Measurements from ENCODE around the gene ELAVL4. TPM values are rescaled to one million over a fixed set of nuclear protein-coding genes. Genes with fewer than 3 reads are reported as not detected.

Gene ELAVL4
- polyA plus RNA-seq, 3 donors, result not detected

DNA sequence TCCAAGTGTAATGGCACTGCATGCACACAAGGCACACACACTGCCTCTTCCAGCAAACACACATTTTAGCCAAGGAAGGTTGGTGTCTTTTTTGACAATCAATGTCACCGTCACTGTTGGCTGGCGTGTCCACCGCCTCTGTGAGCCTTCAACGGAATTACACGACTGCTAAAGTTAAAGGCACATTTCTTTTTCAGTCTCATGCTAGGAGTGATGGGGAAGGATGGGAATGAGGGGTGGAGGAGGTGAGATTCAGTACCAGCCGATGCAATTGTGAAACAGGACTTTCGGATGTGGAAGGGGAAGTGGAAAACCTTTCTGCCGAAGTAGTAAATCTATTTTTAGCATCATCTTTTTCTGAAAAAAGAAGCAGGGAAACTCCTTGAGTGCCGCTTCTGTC, 1.4 kb downstream of the ELAVL4 start:
- no peaks in the 10 kb centered on the region for H4K20me1 ChIP-seq (ENCODE audit: insufficient read depth, low read length)
- no peak overlapping the region for H2AFZ ChIP-seq (ENCODE audit: insufficient read depth, low read depth, low read length, poor library complexity, severe bottlenecking)
- TF ChIP-seq, protein P1, sequence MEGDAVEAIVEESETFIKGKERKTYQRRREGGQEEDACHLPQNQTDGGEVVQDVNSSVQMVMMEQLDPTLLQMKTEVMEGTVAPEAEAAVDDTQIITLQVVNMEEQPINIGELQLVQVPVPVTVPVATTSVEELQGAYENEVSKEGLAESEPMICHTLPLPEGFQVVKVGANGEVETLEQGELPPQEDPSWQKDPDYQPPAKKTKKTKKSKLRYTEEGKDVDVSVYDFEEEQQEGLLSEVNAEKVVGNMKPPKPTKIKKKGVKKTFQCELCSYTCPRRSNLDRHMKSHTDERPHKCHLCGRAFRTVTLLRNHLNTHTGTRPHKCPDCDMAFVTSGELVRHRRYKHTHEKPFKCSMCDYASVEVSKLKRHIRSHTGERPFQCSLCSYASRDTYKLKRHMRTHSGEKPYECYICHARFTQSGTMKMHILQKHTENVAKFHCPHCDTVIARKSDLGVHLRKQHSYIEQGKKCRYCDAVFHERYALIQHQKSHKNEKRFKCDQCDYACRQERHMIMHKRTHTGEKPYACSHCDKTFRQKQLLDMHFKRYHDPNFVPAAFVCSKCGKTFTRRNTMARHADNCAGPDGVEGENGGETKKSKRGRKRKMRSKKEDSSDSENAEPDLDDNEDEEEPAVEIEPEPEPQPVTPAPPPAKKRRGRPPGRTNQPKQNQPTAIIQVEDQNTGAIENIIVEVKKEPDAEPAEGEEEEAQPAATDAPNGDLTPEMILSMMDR (IDR thresholded peaks at IDR 0.05), result no peak
- peak overlapping the region in 1 of 2 donors; percentile 14 for H3K27ac ChIP-seq (ENCODE audit: low read depth in 1 of 2, low read length in 2 of 2)
- peaks cover 27% of the 10 kb centered on the region for H3K4me1 Mint-ChIP-seq
- H3K36me3 ChIP-seq (replicated peaks in 1 of 2; ENCODE audit: control insufficient read depth in 1 of 2, insufficient read depth in 2 of 2, low read length in 2 of 2), result no peaks in the 10 kb centered on the region
- peak; percentile 2 to 43 (median 6) for DNase-seq
- peaks cover 10 to 24% (median 16%) of the 10 kb centered on the region in 3 donors for H3K27me3 Mint-ChIP-seq (ENCODE audit: low read depth in 3 of 3)
- H3K79me2 ChIP-seq (ENCODE audit: insufficient read depth, low read length), result no peaks in the 10 kb centered on the region
- 2% methylated on average over 8 of the region's 9 CpGs for WGBS (ENCODE audit: insufficient coverage)
- H3K27ac Mint-ChIP-seq, result peak overlapping the region in 5 of 7 donors; percentile 15 to 75 (median 23)
- H3K9me3 Mint-ChIP-seq, result peaks cover 0 to 3% (median 0%) of the 10 kb centered on the region in 7 donors
- peak overlapping the region; percentile 42 to 81 for H3K4me3 Mint-ChIP-seq
- peak overlapping the region in 1 of 3 experiments; percentile 48 for H3K4me3 ChIP-seq (replicated peaks in 1 of 3; ENCODE audit: low read depth in 2 of 3, low read length in 3 of 3)
- H3K27me3 ChIP-seq (ENCODE audit: control insufficient read depth in 2 of 2, insufficient read depth in 2 of 2, low read length in 2 of 2), result peaks cover 2 to 4% of the 10 kb centered on the region in 2 donors
- H3K36me3 Mint-ChIP-seq, result no peaks in the 10 kb centered on the region
- intact Hi-C loops (cut with micrococcal nuclease), result no loop called here
- peak overlapping the region; percentile 59 for H3K4me2 ChIP-seq (replicated peaks; ENCODE audit: extremely low read depth, low read length, poor library complexity, severe bottlenecking)
- peak overlapping the region; percentile 15 for H3K9ac ChIP-seq (ENCODE audit: insufficient read depth, low read length, poor library complexity, severe bottlenecking)
- peaks cover 0 to 4% of the 10 kb centered on the region in 2 donors for H3K9me3 ChIP-seq (replicated peaks in 1 of 2; ENCODE audit: control insufficient read depth in 1 of 2, insufficient read depth in 1 of 2, low read length in 2 of 2)
- H3K4me1 ChIP-seq (ENCODE audit: control insufficient read depth in 1 of 2, insufficient read depth in 2 of 2, low read length in 2 of 2), result peaks cover 21 to 22% of the 10 kb centered on the region in 2 donors

DNA sequence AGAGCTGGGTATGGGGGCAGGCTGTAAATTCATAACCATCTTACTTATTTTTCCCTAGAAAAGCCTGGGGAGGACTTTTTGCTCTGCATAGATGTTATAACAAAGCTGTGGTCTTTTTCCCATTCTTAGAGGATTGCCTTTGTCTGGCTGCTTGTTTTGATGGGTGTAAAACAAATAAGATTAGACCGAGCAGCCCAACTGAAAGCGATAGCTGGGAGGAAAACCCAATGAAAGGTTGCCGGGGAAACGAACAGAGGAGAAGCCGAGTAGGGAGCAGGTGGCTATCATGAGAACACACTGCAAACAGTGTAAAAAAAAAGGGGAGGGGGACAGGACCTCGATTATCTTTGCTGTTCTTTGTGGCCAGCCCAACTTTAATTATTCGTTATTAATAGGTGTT, 1.9 kb downstream of the ELAVL4 start:
- no peaks in the 10 kb centered on the region for H3K36me3 ChIP-seq (replicated peaks in 1 of 2; ENCODE audit: control insufficient read depth in 1 of 2, insufficient read depth in 2 of 2, low read length in 2 of 2)
- H3K27ac ChIP-seq (ENCODE audit: low read depth in 1 of 2, low read length in 2 of 2), result no peak overlapping the region
- peaks cover 0 to 4% of the 10 kb centered on the region in 2 donors for H3K9me3 ChIP-seq (replicated peaks in 1 of 2; ENCODE audit: control insufficient read depth in 1 of 2, insufficient read depth in 1 of 2, low read length in 2 of 2)
- H2AFZ ChIP-seq (ENCODE audit: insufficient read depth, low read depth, low read length, poor library complexity, severe bottlenecking), result no peak overlapping the region
- H3K79me2 ChIP-seq (ENCODE audit: insufficient read depth, low read length), result no peaks in the 10 kb centered on the region
- WGBS (ENCODE audit: insufficient coverage), result 0% methylated on average over 3 of the region's 7 CpGs
- Mint-ChIP-seq H3K27me3 (ENCODE audit: low read depth in 3 of 3) (peaks cover 10 to 24% (median 17%) of the 10 kb centered on the region in 3 donors), H3K36me3 (no peaks in the 10 kb centered on the region), H3K9me3 (peaks cover 0 to 3% (median 0%) of the 10 kb centered on the region in 7 donors), H3K4me3 (peak overlapping the region; percentile 7 to 81), H3K4me1 (peaks cover 27% of the 10 kb centered on the region), H3K27ac (no peak overlapping the region)
- H4K20me1 ChIP-seq (ENCODE audit: insufficient read depth, low read length), result no peaks in the 10 kb centered on the region
- H3K27me3 ChIP-seq (ENCODE audit: control insufficient read depth in 2 of 2, insufficient read depth in 2 of 2, low read length in 2 of 2), result peaks cover 2 to 4% of the 10 kb centered on the region in 2 donors
- peak overlapping the region; percentile 59 for H3K4me2 ChIP-seq (replicated peaks; ENCODE audit: extremely low read depth, low read length, poor library complexity, severe bottlenecking)
- H3K9ac ChIP-seq (ENCODE audit: insufficient read depth, low read length, poor library complexity, severe bottlenecking), result no peak overlapping the region
- H3K4me1 ChIP-seq (ENCODE audit: control insufficient read depth in 1 of 2, insufficient read depth in 2 of 2, low read length in 2 of 2), result peaks cover 21 to 22% of the 10 kb centered on the region in 2 donors
- intact Hi-C loops (cut with micrococcal nuclease), result no loop called here
- peak overlapping the region in 1 of 3 experiments; percentile 48 for H3K4me3 ChIP-seq (replicated peaks in 1 of 3; ENCODE audit: low read depth in 2 of 3, low read length in 3 of 3)
- DNase-seq, result no peak
- TF ChIP-seq, protein P1 (IDR thresholded peaks at IDR 0.05), result no peak

Data from CD14-positive monocyte (primary cell).